NCI-H82 (cell line): Measurements from ENCODE around the gene FTO.

ENCODE experiments used
- DNase-seq: peaks from one replicate; lab custom pipeline; 2025; lab: John Stamatoyannopoulos, UW

FTO gene

GRCh38 chr16:53967572-53967971 is 263.6 kb downstream of the FTO start:
- DNase-seq, result no peak

GRCh38 chr16:53968454-53968853 is 264.5 kb downstream of the FTO start:
- no peak for DNase-seq

GRCh38 chr16:53968896-53969295 is 264.9 kb downstream of the FTO start:
- no peak for DNase-seq

- DNase-seq, result no peak
Measured at GRCh38 chr16:53971616-53972015, 267.7 kb downstream of the FTO start.

- DNase-seq, result no peak
Measured at GRCh38 chr16:53973021-53973420, 269.1 kb downstream of the FTO start.

- DNase-seq, result no peak
Measured at GRCh38 chr16:53974484-53975080, 270.6 kb downstream of the FTO start.

- DNase-seq, result no peak
Measured at GRCh38 chr16:53980675-53981074, 276.7 kb downstream of the FTO start.

- DNase-seq, result no peak
Measured at GRCh38 chr16:53982631-53983042, 278.7 kb downstream of the FTO start.

- DNase-seq, result no peak
Measured at GRCh38 chr16:53984936-53985335, 281.0 kb downstream of the FTO start.

- DNase-seq, result no peak
Measured at GRCh38 chr16:53985861-53986260, 281.9 kb downstream of the FTO start.

GRCh38 chr16:53986793-53987192 is 282.8 kb downstream of the FTO start:
- no peak for DNase-seq

- no peak for DNase-seq
Measured at GRCh38 chr16:53988136-53988535, 284.2 kb downstream of the FTO start.

- no peak for DNase-seq
Measured at GRCh38 chr16:53989597-53989996, 285.6 kb downstream of the FTO start.

GRCh38 chr16:53991754-53992378 is 287.9 kb downstream of the FTO start:
- DNase-seq, result no peak

GRCh38 chr16:53995378-53995777 is 291.4 kb downstream of the FTO start:
- no peak for DNase-seq

GRCh38 chr16:53996961-53997360 is 293.0 kb downstream of the FTO start:
- no peak for DNase-seq

GRCh38 chr16:53998024-53998810 is 294.3 kb downstream of the FTO start:
- no peak for DNase-seq

GRCh38 chr16:53998966-53999522 is 295.1 kb downstream of the FTO start:
- DNase-seq, result peak; percentile 45

GRCh38 chr16:53999841-54000240 is 295.9 kb downstream of the FTO start:
- no peak for DNase-seq

GRCh38 chr16:54000361-54000760 is 296.4 kb downstream of the FTO start:
- DNase-seq, result no peak

GRCh38 chr16:54006693-54007092 is 302.7 kb downstream of the FTO start:
- no peak for DNase-seq

GRCh38 chr16:54007504-54007903 is 303.5 kb downstream of the FTO start:
- DNase-seq, result no peak
